MM.1S (cell line): ENCODE results near the gene TBKBP1.

Experiments
- EZH2 ChIP-seq: fragments of 300-600 bp; sonication (generic); optimal IDR thresholded peaks from 2 replicates; pipeline ENCODE3; 2017; ENCODE audit warnings: low read depth, mild to moderate bottlenecking, antibody characterized with exemption, low read length, mixed read lengths
- EZH2phosphoT487 ChIP-seq: fragments of 300-600 bp; sonication (generic); IDR thresholded peaks from 2 replicates; pipeline ENCODE4 v1.6.1; 2018; ENCODE audit warnings: antibody characterized with exemption, low read length
- TF ChIP-seq, protein P1 (sequence below): fragments of 300-600 bp; sonication (generic); IDR thresholded peaks from 2 replicates; pipeline ENCODE4 v1.5.1; 2016; ENCODE audit warnings: antibody characterized with exemption, low read length, mixed read lengths

DNA sequence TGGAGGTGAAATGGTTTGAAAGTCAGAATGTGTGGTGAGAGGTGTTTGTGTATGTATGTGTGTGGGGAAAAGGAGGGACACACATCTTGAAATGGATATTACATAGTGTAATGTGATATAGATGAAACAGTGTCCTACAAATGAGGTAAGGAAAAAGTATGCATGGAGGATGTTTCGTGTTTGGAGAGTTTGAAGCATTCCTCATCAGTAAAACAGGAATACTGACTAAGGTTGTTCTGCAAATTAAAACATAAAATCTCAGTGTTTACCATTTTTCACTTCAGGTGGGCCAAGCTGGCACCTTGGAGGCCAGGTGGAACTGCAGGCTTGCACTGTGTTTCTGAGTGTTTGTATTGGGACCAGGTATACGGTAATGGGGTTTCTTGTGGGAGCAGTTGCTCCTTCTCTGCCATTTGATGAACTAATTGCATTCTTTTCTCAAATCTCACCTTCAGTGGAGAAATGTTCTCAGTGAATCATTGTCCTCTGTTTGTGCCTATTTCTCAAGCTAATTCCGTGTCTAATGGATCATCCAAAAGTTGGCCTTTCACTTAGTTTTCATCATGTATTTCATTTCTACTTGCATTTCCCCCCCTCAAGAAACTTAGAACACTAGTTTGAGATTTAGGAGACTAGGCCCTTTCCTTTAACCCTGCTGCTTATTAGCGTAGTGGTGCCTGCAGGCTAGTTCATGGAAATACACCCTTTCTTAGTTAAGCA is 8.2 kb upstream of the TBKBP1 start:
- TF ChIP-seq, protein P1, sequence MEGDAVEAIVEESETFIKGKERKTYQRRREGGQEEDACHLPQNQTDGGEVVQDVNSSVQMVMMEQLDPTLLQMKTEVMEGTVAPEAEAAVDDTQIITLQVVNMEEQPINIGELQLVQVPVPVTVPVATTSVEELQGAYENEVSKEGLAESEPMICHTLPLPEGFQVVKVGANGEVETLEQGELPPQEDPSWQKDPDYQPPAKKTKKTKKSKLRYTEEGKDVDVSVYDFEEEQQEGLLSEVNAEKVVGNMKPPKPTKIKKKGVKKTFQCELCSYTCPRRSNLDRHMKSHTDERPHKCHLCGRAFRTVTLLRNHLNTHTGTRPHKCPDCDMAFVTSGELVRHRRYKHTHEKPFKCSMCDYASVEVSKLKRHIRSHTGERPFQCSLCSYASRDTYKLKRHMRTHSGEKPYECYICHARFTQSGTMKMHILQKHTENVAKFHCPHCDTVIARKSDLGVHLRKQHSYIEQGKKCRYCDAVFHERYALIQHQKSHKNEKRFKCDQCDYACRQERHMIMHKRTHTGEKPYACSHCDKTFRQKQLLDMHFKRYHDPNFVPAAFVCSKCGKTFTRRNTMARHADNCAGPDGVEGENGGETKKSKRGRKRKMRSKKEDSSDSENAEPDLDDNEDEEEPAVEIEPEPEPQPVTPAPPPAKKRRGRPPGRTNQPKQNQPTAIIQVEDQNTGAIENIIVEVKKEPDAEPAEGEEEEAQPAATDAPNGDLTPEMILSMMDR = no peak
- TF ChIP-seq EZH2 = no peak
- no peak for TF ChIP-seq EZH2phosphoT487
